GM12864 (cell line): ENCODE results near the gene LRRC43.
A peak's percentile ranks its signal among the peaks of the same experiment; 100 is the strongest.

Experiments used
- DNase-seq: peaks from one replicate; pipeline ENCODE4 v3.0.0-alpha.2; 2011; ENCODE audit warnings: low read depth
- H3K4me3 ChIP-seq: 2 replicates; pipeline ENCODE4 v1.5.1; 2011; ENCODE audit warnings: mild to moderate bottlenecking, low read depth, low read length, control low read depth
- TF ChIP-seq, protein P1 (sequence below): IDR thresholded peaks from 2 replicates; pipeline ENCODE4 v1.5.1; 2011; ENCODE audit warnings: low read depth, mild to moderate bottlenecking, moderate library complexity, low read length, control low read depth, inconsistent platforms; ENCODE audit errors: missing control alignments

Gene LRRC43

DNA sequence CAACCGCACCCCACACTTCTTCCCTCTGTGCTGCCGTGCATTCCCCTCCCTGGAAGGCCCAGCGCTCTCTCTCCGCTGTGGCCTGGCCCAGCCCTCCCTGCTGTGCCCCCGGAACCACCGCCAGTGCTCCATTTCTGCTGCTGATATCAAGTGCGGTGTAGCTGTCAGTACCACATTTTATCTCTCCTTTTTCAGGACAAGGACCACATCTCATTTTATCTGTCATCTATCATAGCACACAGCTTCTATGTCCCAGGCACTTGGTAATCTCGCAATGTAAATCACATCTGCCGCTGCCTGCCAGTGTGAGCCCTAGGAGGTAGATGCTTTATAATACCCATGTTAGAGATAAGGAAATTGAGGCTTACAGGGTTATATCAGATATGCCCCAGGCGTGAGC, 27.2 kb upstream of the LRRC43 start:
- H3K4me3 ChIP-seq, result no peak overlapping the region
- TF ChIP-seq, protein P1, sequence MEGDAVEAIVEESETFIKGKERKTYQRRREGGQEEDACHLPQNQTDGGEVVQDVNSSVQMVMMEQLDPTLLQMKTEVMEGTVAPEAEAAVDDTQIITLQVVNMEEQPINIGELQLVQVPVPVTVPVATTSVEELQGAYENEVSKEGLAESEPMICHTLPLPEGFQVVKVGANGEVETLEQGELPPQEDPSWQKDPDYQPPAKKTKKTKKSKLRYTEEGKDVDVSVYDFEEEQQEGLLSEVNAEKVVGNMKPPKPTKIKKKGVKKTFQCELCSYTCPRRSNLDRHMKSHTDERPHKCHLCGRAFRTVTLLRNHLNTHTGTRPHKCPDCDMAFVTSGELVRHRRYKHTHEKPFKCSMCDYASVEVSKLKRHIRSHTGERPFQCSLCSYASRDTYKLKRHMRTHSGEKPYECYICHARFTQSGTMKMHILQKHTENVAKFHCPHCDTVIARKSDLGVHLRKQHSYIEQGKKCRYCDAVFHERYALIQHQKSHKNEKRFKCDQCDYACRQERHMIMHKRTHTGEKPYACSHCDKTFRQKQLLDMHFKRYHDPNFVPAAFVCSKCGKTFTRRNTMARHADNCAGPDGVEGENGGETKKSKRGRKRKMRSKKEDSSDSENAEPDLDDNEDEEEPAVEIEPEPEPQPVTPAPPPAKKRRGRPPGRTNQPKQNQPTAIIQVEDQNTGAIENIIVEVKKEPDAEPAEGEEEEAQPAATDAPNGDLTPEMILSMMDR, result no peak
- DNase-seq, result no peak

DNA sequence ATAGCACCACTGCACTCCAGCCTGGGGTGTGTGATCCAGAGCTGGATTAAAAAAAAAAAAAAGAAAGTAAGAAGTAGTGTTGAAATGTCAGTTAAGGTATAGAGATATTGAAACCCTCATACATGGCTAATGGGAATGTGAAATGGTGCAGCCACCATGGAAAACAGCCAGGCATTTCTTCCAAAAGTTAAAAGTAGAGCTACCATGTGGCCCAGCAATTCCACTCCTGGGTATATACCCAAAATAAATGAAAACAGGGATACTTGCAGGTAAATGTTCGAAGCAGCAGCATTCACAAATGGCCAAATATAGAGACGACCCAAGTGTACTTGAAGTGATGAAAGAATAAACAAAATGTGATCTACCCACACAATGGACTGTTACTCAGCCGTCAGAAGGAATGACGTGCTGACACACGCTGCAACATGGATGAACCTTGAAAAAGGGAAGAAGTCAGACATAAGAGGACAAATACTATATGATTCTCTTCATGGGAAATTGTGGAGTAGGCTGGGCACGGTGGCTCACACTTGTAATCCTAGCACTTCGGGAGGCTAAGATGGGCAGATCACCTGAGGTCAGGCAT, 24.1 kb upstream of the LRRC43 start:
- TF ChIP-seq, protein P1, result no peak
- DNase-seq, result no peak
- H3K4me3 ChIP-seq, result no peak overlapping the region

DNA sequence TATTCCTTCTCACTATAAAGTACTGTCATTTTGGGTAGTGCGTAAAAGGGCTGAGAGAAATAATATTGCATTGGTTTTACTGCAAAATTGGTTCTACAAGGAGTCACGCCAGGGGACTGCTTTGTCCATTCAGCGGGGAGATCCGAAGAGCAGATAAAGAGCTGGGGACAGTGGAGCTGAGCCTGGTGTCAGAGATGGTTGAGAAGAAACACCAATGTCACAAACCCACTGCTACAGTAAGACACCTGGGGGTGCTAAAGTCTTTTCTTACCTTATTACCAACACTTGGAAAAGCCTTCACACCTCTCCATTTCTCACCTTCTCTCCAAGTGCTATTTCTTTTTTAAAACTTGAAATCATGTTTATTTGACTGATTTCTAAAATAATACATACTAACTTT, 23.0 kb upstream of the LRRC43 start:
- no peak for DNase-seq
- TF ChIP-seq, protein P1, result peak; percentile 9
- no peak overlapping the region for H3K4me3 ChIP-seq

DNA sequence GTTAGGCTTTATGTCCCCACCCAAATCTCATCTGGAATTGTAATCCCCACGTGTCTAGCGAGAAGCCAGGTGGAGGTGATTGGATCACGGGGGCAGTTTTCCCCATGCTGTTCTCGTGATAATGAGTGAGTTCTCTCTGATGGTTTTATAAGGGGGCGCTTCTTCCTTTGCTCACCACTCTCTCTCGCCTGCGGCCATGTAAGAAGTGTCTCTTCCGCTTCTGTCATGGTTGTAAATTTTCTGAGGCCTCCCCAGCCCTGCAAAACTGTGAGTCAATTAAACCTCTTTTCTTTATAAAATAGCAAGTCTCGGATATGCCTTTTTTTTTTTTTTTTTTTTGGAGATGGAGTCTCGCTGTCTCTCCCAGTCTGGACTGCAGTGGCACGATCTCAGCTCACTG, 22.2 kb upstream of the LRRC43 start:
- H3K4me3 ChIP-seq, result no peak overlapping the region
- no peak for DNase-seq
- TF ChIP-seq, protein P1, result no peak

DNA sequence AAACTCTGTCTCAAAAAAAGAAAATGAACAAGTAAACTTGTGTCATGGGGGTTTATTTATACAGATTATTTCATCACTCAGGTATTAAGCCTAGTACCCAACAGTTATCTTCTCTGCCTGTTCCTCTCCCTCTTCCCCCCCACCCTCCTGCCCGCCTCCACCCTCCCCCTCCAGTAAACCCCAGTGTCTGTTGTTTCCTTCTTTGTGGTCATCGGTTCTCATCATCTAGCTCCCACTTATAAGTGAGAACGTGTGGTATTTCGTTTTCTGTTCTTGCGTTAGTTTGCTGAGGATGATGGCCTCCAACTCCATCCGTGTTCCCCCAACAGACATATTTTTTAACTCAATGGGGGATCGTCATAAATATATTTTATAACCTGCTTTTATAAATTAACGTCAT, 21.2 kb upstream of the LRRC43 start:
- H3K4me3 ChIP-seq, result no peak overlapping the region
- DNase-seq, result no peak
- TF ChIP-seq, protein P1, result no peak

DNA sequence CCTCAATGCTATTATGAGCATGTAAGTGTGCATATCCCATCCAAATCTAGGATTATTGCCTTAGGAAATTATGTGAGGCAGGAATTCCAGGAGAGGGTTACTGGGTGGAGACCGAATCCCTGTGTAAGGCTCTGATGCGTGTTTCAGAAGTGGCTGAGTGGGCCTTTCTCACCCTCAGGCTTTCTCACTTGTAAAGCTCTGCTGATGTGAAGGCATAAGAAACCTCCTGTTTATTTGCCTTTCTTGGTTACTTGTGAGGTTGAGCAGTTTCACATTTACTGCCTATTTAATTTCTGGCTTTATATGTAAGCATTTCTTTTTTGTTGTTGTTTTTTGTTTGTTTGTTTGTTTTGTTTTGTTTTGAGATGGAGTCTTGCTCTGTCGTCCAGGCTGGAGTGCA, 19.9 kb upstream of the LRRC43 start:
- DNase-seq, result no peak
- H3K4me3 ChIP-seq, result no peak overlapping the region
- TF ChIP-seq, protein P1, result no peak
